Measurements from ENCODE around the gene NOXO1. TPM values are rescaled to one million over a fixed set of nuclear protein-coding genes. Genes with fewer than 3 reads are reported as not detected.

NOXO1 gene
- polyA plus RNA-seq, 1 of the 3 experiments (the other 2 are of a cell fraction): 0.21 TPM

DNA sequence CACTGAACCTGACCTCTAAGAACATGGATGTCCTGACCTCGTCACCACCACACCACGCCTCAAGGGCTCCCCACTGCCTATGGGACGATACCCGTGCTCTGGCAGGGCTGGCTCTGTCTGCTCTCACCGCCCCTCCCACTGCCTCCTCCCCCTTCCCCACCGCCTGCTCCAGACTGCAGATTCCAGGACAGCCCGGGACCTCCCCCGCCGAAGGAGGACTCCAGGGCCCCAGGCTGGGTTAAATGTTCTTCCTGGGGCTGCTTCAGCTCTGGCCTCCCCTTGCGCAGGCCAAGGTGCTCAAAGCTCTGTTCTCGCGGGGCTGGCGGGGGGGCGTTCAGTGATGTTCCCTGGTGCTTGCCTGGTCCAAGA, 41.4 kb upstream of the NOXO1 start:
- Histone ChIP-seq H4K20me1 (ENCODE audit: insufficient read depth) (peaks cover 1% of the 10 kb centered on the region; the same call in 1 of the 2 replicates), H3K79me2 (ENCODE audit: insufficient read depth) (peaks cover 8% of the 10 kb centered on the region; the same call in 1 of the 2 replicates), H3K4me1 (ENCODE audit: control insufficient read depth in 1 of 2, insufficient read depth in 2 of 2, low read depth in 1 of 2, low read length in 1 of 2) (peaks cover under 1 to 22% of the 10 kb centered on the region in 2 experiments; a peak in 2 of 4 replicates), H3K4me3 (ENCODE audit: low read depth in 2 of 2, low read length in 1 of 2) (peak overlapping the region; percentile 40 to 65), H3K4me2 (peak overlapping the region; percentile 97), H3K27ac (ENCODE audit: low read depth in 2 of 2, low read length in 1 of 2) (peak overlapping the region; percentile 65 to 86), H3K36me3 (replicated peaks in 1 of 2; ENCODE audit: control insufficient read depth in 1 of 2, insufficient read depth in 2 of 2, low read length in 1 of 2) (no peaks in the 10 kb centered on the region), H2AFZ (ENCODE audit: low read depth) (peak overlapping the region; percentile 93), H3K27me3 (ENCODE audit: insufficient read depth) (peaks cover 4% of the 10 kb centered on the region; the same call in 1 of the 2 replicates), H3F3A (replicated peaks; ENCODE audit: insufficient read depth) (peaks cover 9% of the 10 kb centered on the region), H3K9me2 (no peaks in the 10 kb centered on the region), H3K9ac (peak overlapping the region; percentile 59; the same call in 1 of the 2 replicates), H3K9me3 (no peaks in the 10 kb centered on the region)
- TF ChIP-seq JUND (IDR thresholded peaks at IDR 0.05): no peak
- no peak for TF ChIP-seq USF2 (IDR thresholded peaks at IDR 0.05; ENCODE audit: borderline replicate concordance, low read depth, low read length)
- peak; percentile 27; the same call in 1 of the 2 replicates for TF ChIP-seq NRF1 (IDR thresholded peaks at IDR 0.05; ENCODE audit: low read depth, low read length)
- no peak for TF ChIP-seq GATA2 (CRISPR knock-in tag; IDR thresholded peaks at IDR 0.05)
- TF ChIP-seq TAF1 (IDR thresholded peaks at IDR 0.05; ENCODE audit: borderline replicate concordance, low read depth, low read length): 0 out of 2 replicates have a peak, but pooled peaks have one; percentile 5
- no peak for TF ChIP-seq MXI1 (IDR thresholded peaks at IDR 0.05; ENCODE audit: low read depth, low read length)
- TF ChIP-seq CHD2 (IDR thresholded peaks at IDR 0.05; ENCODE audit: low read length, partially characterized antibody): peak; percentile 18
- WGBS (ENCODE audit: low lambda C conversion rate): 5% methylated on average over 14 of the region's 14 CpGs
- ChIA-PET POLR2A (interaction anchor here (0.7 to 1.5 kb wide), 4 partner anchors 19 to 133 kb away, joined by 3 to 6 read pairs (median 4); partner anchors contain the start of genes NTHL1, RPS2, TRAF7 and TSC2), CTCF (interaction anchor here (0.6 to 6.5 kb wide), 29 partner anchors 9 to 214 kb away, joined by 3 to 68 read pairs (median 6); partner anchors contain the start of genes DNASE1L2, NTHL1, PKD1 and RAB26)
- DNase-seq: peak; percentile 88

DNA sequence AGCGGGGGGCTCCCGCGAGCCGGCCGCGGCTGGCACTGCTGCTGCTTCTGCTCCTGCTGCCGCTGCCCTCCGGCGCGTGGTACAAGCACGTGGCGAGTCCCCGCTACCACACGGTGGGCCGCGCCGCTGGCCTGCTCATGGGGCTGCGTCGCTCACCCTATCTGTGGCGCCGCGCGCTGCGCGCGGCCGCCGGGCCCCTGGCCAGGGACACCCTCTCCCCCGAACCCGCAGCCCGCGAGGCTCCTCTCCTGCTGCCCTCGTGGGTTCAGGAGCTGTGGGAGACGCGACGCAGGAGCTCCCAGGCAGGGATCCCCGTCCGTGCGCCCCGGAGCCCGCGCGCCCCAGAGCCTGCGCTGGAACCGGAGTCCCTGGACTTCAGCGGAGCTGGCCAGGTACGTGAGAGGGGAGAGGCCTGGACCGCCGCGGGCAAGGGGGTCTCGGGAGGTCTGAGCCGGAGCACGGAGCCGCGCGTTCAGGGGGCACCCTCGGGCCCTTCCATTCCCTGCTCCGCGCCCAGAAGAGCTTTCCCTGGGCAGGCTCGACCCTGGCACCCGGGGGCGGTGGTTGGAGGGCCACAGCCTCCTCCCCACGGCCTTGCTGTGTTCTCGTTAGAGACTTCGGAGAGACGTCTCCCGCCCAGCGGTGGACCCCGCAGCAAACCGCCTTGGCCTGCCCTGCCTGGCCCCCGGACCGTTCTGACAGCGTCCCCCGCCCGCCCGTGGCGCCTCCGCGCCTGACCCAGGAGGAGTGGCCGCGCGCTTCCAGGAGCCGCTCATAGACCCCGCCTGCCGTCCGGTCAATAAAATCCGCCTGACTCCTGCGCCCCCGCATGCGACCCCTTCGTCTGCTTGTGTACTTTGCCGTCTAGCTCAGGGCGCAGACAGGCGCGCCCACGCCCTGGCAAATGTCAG, 38.9 kb upstream of the NOXO1 start:
- H3K9me2 ChIP-seq: no peaks in the 10 kb centered on the region
- H3K79me2 ChIP-seq (ENCODE audit: insufficient read depth): no peaks in the 10 kb centered on the region
- H2AFZ ChIP-seq (ENCODE audit: low read depth): no peak overlapping the region
- peaks cover 5% of the 10 kb centered on the region for H3F3A ChIP-seq (replicated peaks; ENCODE audit: insufficient read depth)
- peaks cover 0 to 14% of the 10 kb centered on the region in 2 experiments; a peak in 1 of 4 replicates for H3K4me1 ChIP-seq (ENCODE audit: control insufficient read depth in 1 of 2, insufficient read depth in 2 of 2, low read depth in 1 of 2, low read length in 1 of 2)
- peak; percentile 68 for DNase-seq
- no peak overlapping the region for H3K9ac ChIP-seq
- H3K4me2 ChIP-seq: no peak overlapping the region
- no peak overlapping the region for H3K27ac ChIP-seq (ENCODE audit: low read depth in 2 of 2, low read length in 1 of 2)
- no peaks in the 10 kb centered on the region for H4K20me1 ChIP-seq (ENCODE audit: insufficient read depth)
- ChIA-PET POLR2A (interaction anchor here (1.0 kb wide), 1 partner anchor 135 kb away, joined by 3 read pairs; the partner anchor contains the start of gene TRAF7), CTCF (interaction anchor here (0.9 to 2.1 kb wide), 3 partner anchors 9 to 120 kb away, joined by 5 to 15 read pairs (median 5); no protein-coding TSS in a partner anchor)
- TF ChIP-seq MXI1 (IDR thresholded peaks at IDR 0.05; ENCODE audit: low read depth, low read length): 0 out of 2 replicates have a peak, but pooled peaks have one; percentile 26
- TF ChIP-seq MEF2A (IDR thresholded peaks at IDR 0.05; ENCODE audit: borderline replicate concordance, low read depth): no peak
- TF ChIP-seq RCOR1 (IDR thresholded peaks at IDR 0.05; ENCODE audit: low read length): no peak
- no peak for TF ChIP-seq TAF1 (IDR thresholded peaks at IDR 0.05; ENCODE audit: borderline replicate concordance, low read depth, low read length)
- H3K36me3 ChIP-seq (replicated peaks in 1 of 2; ENCODE audit: control insufficient read depth in 1 of 2, insufficient read depth in 2 of 2, low read length in 1 of 2): no peaks in the 10 kb centered on the region
- H3K27me3 ChIP-seq (ENCODE audit: insufficient read depth): peaks cover 4% of the 10 kb centered on the region; the same call in 1 of the 2 replicates
- 26% methylated on average over 44 of the region's 96 CpGs for WGBS (ENCODE audit: low lambda C conversion rate)
- no peak overlapping the region for H3K4me3 ChIP-seq (ENCODE audit: low read depth in 2 of 2, low read length in 1 of 2)
- H3K9me3 ChIP-seq: no peaks in the 10 kb centered on the region
